IMR-90 (cell line): Measurements from ENCODE around the gene ZNF207. TPM values are rescaled to one million over a fixed set of nuclear protein-coding genes. Genes with fewer than 3 reads are reported as not detected.

ENCODE experiments used
- ATAC-seq: fragments of 200-7000 bp; cut with Tn5 transposase; 2 replicates; pipeline ENCODE4 v1.9.1; 2020; ENCODE audit warnings: low read depth, mild to moderate bottlenecking, moderate library complexity
- BruUV-seq: library from RNA; stranded (reverse); fragments of 400-500 nt; replicated peaks from 2 replicates; lab custom pipeline; 2021; lab: Mats Ljungman, UMichigan
- CTCF ChIA-PET: fragments of 300-600 bp; formaldehyde crosslinking; extraction: SDS; loops from one replicate; lab custom pipeline; 2021; ENCODE audit warnings: antibody characterized with exemption; lab: Yijun Ruan, JAX
- POLR2A ChIA-PET: fragments of 300-600 bp; sonication (Branson Sonifier 250); formaldehyde crosslinking; loops from one replicate; lab custom pipeline; 2022; ENCODE audit warnings: antibody characterized with exemption; ENCODE audit not compliant: unreplicated experiment; lab: Charles Lee
- DNase-seq: peaks from one replicate; pipeline ENCODE4 v3.0.0; 2013
- H2AFZ ChIP-seq: replicated peaks from 2 replicates; pipeline ENCODE3; 2013; ENCODE audit warnings: low read length, mild to moderate bottlenecking; ENCODE audit not compliant: poor library complexity
- H2AK5ac ChIP-seq: 2 replicates; pipeline ENCODE4 v1.6.1; 2013; ENCODE audit warnings: low read depth, low read length, inconsistent platforms
- H2AK9ac ChIP-seq: replicated peaks from 2 replicates; pipeline ENCODE3; 2013; ENCODE audit warnings: mild to moderate bottlenecking, low read depth, low read length, moderate library complexity; ENCODE audit not compliant: poor library complexity
- H2BK120ac ChIP-seq: 2 replicates; pipeline ENCODE4 v1.6.1; 2013; ENCODE audit warnings: low read depth, low read length, inconsistent platforms
- H2BK15ac ChIP-seq: 3 replicates; pipeline ENCODE4 v1.6.1; 2013; ENCODE audit warnings: low read depth, low read length, inconsistent platforms
- H2BK20ac ChIP-seq: 2 replicates; pipeline ENCODE4 v1.6.1; 2013; ENCODE audit warnings: low read depth, mild to moderate bottlenecking, inconsistent platforms, low read length, moderate library complexity
- H2BK5ac ChIP-seq: 2 replicates; pipeline ENCODE4 v1.6.1; 2013; ENCODE audit warnings: mild to moderate bottlenecking, low read depth, low read length, inconsistent platforms; ENCODE audit not compliant: poor library complexity, severe bottlenecking
- H3K14ac ChIP-seq: replicated peaks from 2 replicates; pipeline ENCODE4 v1.6.1; 2013; ENCODE audit warnings: low read depth, low read length, inconsistent platforms
- H3K18ac ChIP-seq: 2 replicates; pipeline ENCODE4 v1.6.1; 2013; ENCODE audit warnings: low read depth, low read length, control low read depth
- H3K23ac ChIP-seq: 2 replicates; pipeline ENCODE4 v1.6.1; 2013; ENCODE audit warnings: low read depth, low read length, inconsistent platforms
- H3K27ac ChIP-seq: 2 replicates; pipeline ENCODE4 v1.5.1; 2013; ENCODE audit warnings: mild to moderate bottlenecking, control low read depth, low read length; ENCODE audit not compliant: insufficient read depth
- H3K27me3 ChIP-seq: 2 replicates; pipeline ENCODE4 v1.6.1; 2013; ENCODE audit warnings: low read length; ENCODE audit not compliant: control insufficient read depth, insufficient read depth
- H3K36me3 ChIP-seq: 2 replicates; pipeline ENCODE4 v1.6.1; 2013; ENCODE audit warnings: low read length, mixed read lengths; ENCODE audit not compliant: control insufficient read depth, insufficient read depth
- H3K4ac ChIP-seq: 2 replicates; pipeline ENCODE4 v1.6.1; 2013; ENCODE audit warnings: low read depth, low read length, inconsistent platforms
- H3K4me1 ChIP-seq: 2 replicates; pipeline ENCODE4 v1.6.1; 2013; ENCODE audit warnings: low read length, mixed read lengths; ENCODE audit not compliant: control insufficient read depth, insufficient read depth
- H3K4me2 ChIP-seq: 2 replicates; pipeline ENCODE4 v1.6.1; 2013; ENCODE audit warnings: low read depth, mild to moderate bottlenecking, control low read depth, low read length, moderate library complexity
- H3K4me3 ChIP-seq: 2 replicates; pipeline ENCODE4 v1.5.1; 2013; ENCODE audit warnings: low read depth, mild to moderate bottlenecking, control low read depth, low read length, moderate library complexity; ENCODE audit not compliant: insufficient read depth
- H3K56ac ChIP-seq: 2 replicates; pipeline ENCODE4 v1.6.1; 2013; ENCODE audit warnings: low read length, inconsistent platforms; ENCODE audit not compliant: insufficient read depth; ENCODE audit errors: extremely low read depth
- H3K79me1 ChIP-seq, 2 experiments: 2 replicates each; pipeline ENCODE4 v1.6.1; 2013; ENCODE audit warnings: low read length in 2 of 2, inconsistent platforms in 1 of 2, low read depth in 1 of 2
- H3K9ac ChIP-seq: 2 replicates; pipeline ENCODE4 v1.6.1; 2013; ENCODE audit warnings: low read depth, low read length, control low read depth
- H3K9me1 ChIP-seq: 2 replicates; pipeline ENCODE4 v1.6.1; 2013; ENCODE audit warnings: low read length, inconsistent platforms; ENCODE audit not compliant: insufficient read depth
- H3K9me3 ChIP-seq: 2 replicates; pipeline ENCODE4 v1.6.1; 2013; ENCODE audit warnings: low read length; ENCODE audit not compliant: control insufficient read depth, insufficient read depth
- H4K20me1 ChIP-seq: 2 replicates; pipeline ENCODE4 v1.6.1; 2013; ENCODE audit warnings: low read length, inconsistent platforms; ENCODE audit not compliant: insufficient read depth
- H4K5ac ChIP-seq: 2 replicates; pipeline ENCODE4 v1.6.1; 2013; ENCODE audit warnings: mild to moderate bottlenecking, low read depth, low read length, control low read depth
- H4K8ac ChIP-seq, 2 experiments: 2 replicates each; pipeline ENCODE4 v1.6.1; 2013; ENCODE audit warnings: low read depth in 2 of 2, low read length in 2 of 2, control low read depth in 1 of 2, inconsistent platforms in 1 of 2
- H4K91ac ChIP-seq: 2 replicates; pipeline ENCODE4 v1.6.1; 2013; ENCODE audit warnings: low read depth, low read length, inconsistent platforms; ENCODE audit not compliant: insufficient read depth
- BHLHE40 ChIP-seq: fragments of 150-350 bp; IDR thresholded peaks from 2 replicates; pipeline ENCODE4 v1.6.1; 2016; ENCODE audit warnings: mild to moderate bottlenecking, low read depth, low read length
- CEBPB ChIP-seq: IDR thresholded peaks from 2 replicates; pipeline ENCODE4 v1.6.1; 2012; ENCODE audit warnings: low read depth, low read length, improper control_type of control experiment
- CHD1 ChIP-seq: IDR thresholded peaks from 2 replicates; pipeline ENCODE4 v1.6.1; 2012; ENCODE audit warnings: low read depth, low read length, improper control_type of control experiment
- CTCF ChIP-seq: conservative IDR thresholded peaks from 2 replicates; pipeline ENCODE4 v1.5.1; 2012; ENCODE audit warnings: mild to moderate bottlenecking, low read depth, low read length, improper control_type of control experiment
- FOS ChIP-seq: fragments of 150-350 bp; IDR thresholded peaks from 2 replicates; pipeline ENCODE4 v1.6.1; 2016; ENCODE audit warnings: low read depth, low read length
- MAFK ChIP-seq: IDR thresholded peaks from 2 replicates; pipeline ENCODE4 v1.6.1; 2012; ENCODE audit warnings: low read depth, low read length, improper control_type of control experiment
- MAZ ChIP-seq: IDR thresholded peaks from 2 replicates; pipeline ENCODE4 v1.6.1; 2012; ENCODE audit warnings: low read depth, mild to moderate bottlenecking, low read length, improper control_type of control experiment, moderate library complexity, borderline replicate concordance
- MXI1 ChIP-seq: IDR thresholded peaks from 2 replicates; pipeline ENCODE4 v1.6.1; 2012; ENCODE audit warnings: low read depth, mild to moderate bottlenecking, low read length, moderate library complexity, borderline replicate concordance
- NFE2L2 ChIP-seq: fragments of 150-350 bp; IDR thresholded peaks from 2 replicates; pipeline ENCODE4 v1.6.1; 2016; ENCODE audit warnings: low read depth, mild to moderate bottlenecking, low read length
- POLR2A ChIP-seq: IDR thresholded peaks from 2 replicates; pipeline ENCODE4 v1.6.1; 2012; ENCODE audit warnings: mild to moderate bottlenecking, low read depth, low read length
- RAD21 ChIP-seq: IDR thresholded peaks from 2 replicates; pipeline ENCODE4 v1.6.1; 2012; ENCODE audit warnings: low read length, improper control_type of control experiment
- RCOR1 ChIP-seq: IDR thresholded peaks from 2 replicates; pipeline ENCODE4 v1.6.1; 2012; ENCODE audit warnings: mild to moderate bottlenecking, low read length, improper control_type of control experiment; ENCODE audit not compliant: insufficient replicate concordance
- RFX5 ChIP-seq: IDR thresholded peaks from 2 replicates; pipeline ENCODE4 v1.8.0; 2012; ENCODE audit warnings: low read depth, mild to moderate bottlenecking, low read length, moderate library complexity
- SMC3 ChIP-seq: fragments of 150-350 bp; IDR thresholded peaks from 2 replicates; pipeline ENCODE4 v1.6.1; 2016; ENCODE audit warnings: low read depth, mild to moderate bottlenecking, antibody characterized with exemption, low read length, moderate library complexity
- USF2 ChIP-seq: fragments of 150-350 bp; IDR thresholded peaks from 2 replicates; pipeline ENCODE4 v1.6.1; 2017; ENCODE audit warnings: mild to moderate bottlenecking, antibody characterized with exemption, low read length, low read depth
- WGBS, 2 experiments: methylation state at CpG; one replicate each; pipeline versions ENCODE4 v1.1.5 to v1.1.7; 2013; ENCODE audit warnings: missing lambda C conversion rate in 2 of 2; ENCODE audit not compliant: insufficient read length in 1 of 2; ENCODE audit errors: extremely low coverage in 2 of 2; 5-methylcytosine and 5-hydroxymethylcytosine counted together
- dilution Hi-C: fragments of 300-500 bp; cut with HindIII; formaldehyde crosslinking; loops from one replicate; pipeline ENCODE4 v1.14.3; 2018; ENCODE audit warnings: low sequenced_read_pairs; ENCODE audit not compliant: unreplicated experiment
- in situ Hi-C: fragments of 300-500 bp; cut with MboI; formaldehyde crosslinking; loops from 3 replicates; pipeline ENCODE4 v1.14.3; 2019; ENCODE audit warnings: low sequenced_read_pairs, inconsistent platforms, mixed read lengths
- intact Hi-C: fragments of 100-400 bp; cut with micrococcal nuclease; formaldehyde crosslinking; loops from 2 replicates; pipeline ENCODE4 v1.10.0; 2022
- polyA plus RNA-seq, 3 experiments: library from polyadenylated mRNA; depleted of rRNA; stranded (reverse); fragments of >200 nt; gene quantifications; 2 replicates each; pipeline ENCODE4 v1.2.3, GENCODE V29; 2012; ENCODE audit warnings: low replicate concordance in 1 of 3
- total RNA-seq: library from RNA; depleted of rRNA; stranded (reverse); fragments of >200 nt; gene quantifications from 2 replicates; pipeline ENCODE4 v1.2.3, GENCODE V29; 2012

ZNF207 gene
- total and polyA plus RNA-seq, 2 of the 4 experiments (the other 2 are of a cell fraction) = 199 to 207 TPM

- no peak overlapping the region for H2BK20ac ChIP-seq
- 0 out of 2 replicates have a peak overlapping the region, but pooled peaks have one; percentile 33 for H3K4ac ChIP-seq
- in situ Hi-C loops = no loop called here
- 85% methylated on average over 9 of the region's 14 CpGs; no CpG with 5 or more reads in 1 of the 2 experiments for WGBS, 2 experiments
- peaks cover 3% of the 10 kb centered on the region for H3K4me1 ChIP-seq
- H3K27ac ChIP-seq = no peak overlapping the region
- no peak overlapping the region for H3K18ac ChIP-seq
- H3K23ac ChIP-seq = 0 out of 2 replicates have a peak overlapping the region, but pooled peaks have one; percentile 72
- no peak overlapping the region for H2BK5ac ChIP-seq
- H3K4me2 ChIP-seq = no peak overlapping the region; the same call in 1 of the 2 replicates
- H3K9me3 ChIP-seq = no peaks in the 10 kb centered on the region
- no peak overlapping the region for H3K9ac ChIP-seq
- H4K20me1 ChIP-seq = no peaks in the 10 kb centered on the region
- H3K9me1 ChIP-seq = peaks cover 7% of the 10 kb centered on the region
- no peaks in the 10 kb centered on the region for H3K27me3 ChIP-seq
- peaks cover 10 to 22% of the 10 kb centered on the region in 2 experiments for H3K79me1 ChIP-seq
- no TSS peak for BruUV-seq
- no peak overlapping the region for H2BK120ac ChIP-seq
- DNase-seq (no peak), ATAC-seq (no peak)
- dilution Hi-C loops = no loop called here
- no peak overlapping the region for H3K56ac ChIP-seq
- intact Hi-C loops = no loop called here
- no peak overlapping the region; the same call in 2 of the 3 replicates for H2BK15ac ChIP-seq
- H4K8ac ChIP-seq = peak overlapping the region; percentile 68 to 96; a peak in 3 of 4 replicates
- ChIA-PET CTCF (interaction anchor here (0.6 kb wide), 1 partner anchor 102 kb away, joined by 3 read pairs; the partner anchor contains the start of gene PSMD11), POLR2A (interaction anchor here (0.6 kb wide), 1 partner anchor 30 kb away, joined by 4 read pairs; no protein-coding TSS in a partner anchor)
- H3K4me3 ChIP-seq = no peak overlapping the region
- H2AFZ ChIP-seq = peak overlapping the region; percentile 81
- H2AK5ac ChIP-seq = no peak overlapping the region; the same call in 1 of the 2 replicates
- H4K5ac ChIP-seq = peak overlapping the region; percentile 46
- peak overlapping the region; percentile 50 for H2AK9ac ChIP-seq
- H3K36me3 ChIP-seq = peaks cover 4% of the 10 kb centered on the region
- no peak overlapping the region for H3K14ac ChIP-seq
- no peak overlapping the region for H4K91ac ChIP-seq
- TF ChIP-seq CHD1 (no peak), RCOR1 (no peak), MAZ (no peak), USF2 (no peak), POLR2A (no peak), CEBPB (no peak), FOS (no peak), SMC3 (no peak), MXI1 (no peak), MAFK (no peak), RFX5 (no peak), NFE2L2 (no peak), CTCF (no peak), RAD21 (no peak), BHLHE40 (no peak)
Measured at GRCh38 chr17:32342603-32343325, 7.2 kb upstream of the ZNF207 start.
